Psoas muscle (tissue), 8 donors: ENCODE data around the gene CDK6. TPM values are rescaled to one million over a fixed set of nuclear protein-coding genes. Genes with fewer than 3 reads are reported as not detected.

Experiments used
- ATAC-seq, 4 donors: fragments of 200-7000 bp; cut with Tn5 transposase; one replicate each; pipeline ENCODE4 v1.9.1; 2020; ENCODE audit warnings: moderate library complexity in 3 of 4, mild to moderate bottlenecking in 2 of 4
- DNase-seq, 2 donors: peaks; one replicate each; pipeline ENCODE4 v3.0.0-alpha.2; 2020
- H3K27ac ChIP-seq: fragments of 200-600 bp; one replicate; pipeline ENCODE4 v1.8.0; 2022
- H3K27me3 ChIP-seq, 3 donors: fragments of 200-600 bp in 1 of 3; one replicate each; pipeline versions ENCODE4 v1.6.1 to v1.8.0; 2013 to 2022; ENCODE audit warnings: low read length in 2 of 3, mild to moderate bottlenecking in 2 of 3, moderate library complexity in 1 of 3; ENCODE audit not compliant: insufficient read depth in 3 of 3
- H3K36me3 ChIP-seq, 2 donors: fragments of 200-600 bp in 1 of 2; one replicate each; pipeline versions ENCODE4 v1.6.1 to v1.8.0; 2013 to 2022; ENCODE audit warnings: low read depth in 1 of 2, mild to moderate bottlenecking in 1 of 2, moderate library complexity in 1 of 2; ENCODE audit not compliant: insufficient read depth in 1 of 2
- H3K4me1 ChIP-seq: fragments of 200-600 bp; one replicate; pipeline ENCODE4 v1.8.0; 2022
- H3K4me3 ChIP-seq: fragments of 200-600 bp; one replicate; pipeline ENCODE4 v1.8.0; 2022; ENCODE audit warnings: mild to moderate bottlenecking
- H3K9me3 ChIP-seq: fragments of 200-600 bp; one replicate; pipeline ENCODE4 v1.8.0; 2022
- WGBS, 3 donors: extraction: QIAGEN DNeasy Blood & Tissue Kit; methylation state at CpG; one replicate each; pipeline versions ENCODE4 v1.1.6 to v1.1.7; 2013; 5-methylcytosine and 5-hydroxymethylcytosine counted together
- intact Hi-C, 2 donors: fragments of 100-400 bp; cut with DNase I; formaldehyde crosslinking; loops; one replicate each; pipeline versions ENCODE4 v1.11.0 to v1.14.2; 2022
- polyA plus RNA-seq, 3 donors: library from polyadenylated mRNA; stranded (reverse); fragments of 200-250 nt; gene quantifications; one replicate each; pipeline ENCODE4 v1.2.3, GENCODE V29; 2013
- total RNA-seq, 4 donors: library from RNA; stranded (reverse); fragmentation: NEBNext Ultra II Directional in 2 of 4; extraction: Animal tissue kit (Norgen Biotek cat#: 25700) in 2 of 4; gene quantifications; one replicate each; pipeline versions ENCODE4 v1.2.1 to v1.2.4, GENCODE V29; 2021 to 2023
- TF ChIP-seq, protein P1 (sequence below): fragments of 200-600 bp; IDR thresholded peaks from one replicate; pipeline ENCODE4 v1.8.0; 2022; ENCODE audit warnings: antibody characterized with exemption
- donor health status: healthy with polysubstance abuse.
- donor health status: DM: no; HTN: no; CAD: no; lungs with moderate emphysema.
- donor health status: Bipolar disorder and iron deficiency.
- donor health status: healthy.
- donor health status: DM: yes; HTN: yes; CAD: no.
- donor health status: DM: no; HTN: no; CAD: no.
- donor health status: DM: no; HTN: no; CAD: no.
- donor health status: DM: yes; HTN: yes; CAD: no.

CDK6 gene
- total and polyA plus RNA-seq, 7 donors: 0.39 to 8.0 (median 3.2) TPM

DNA sequence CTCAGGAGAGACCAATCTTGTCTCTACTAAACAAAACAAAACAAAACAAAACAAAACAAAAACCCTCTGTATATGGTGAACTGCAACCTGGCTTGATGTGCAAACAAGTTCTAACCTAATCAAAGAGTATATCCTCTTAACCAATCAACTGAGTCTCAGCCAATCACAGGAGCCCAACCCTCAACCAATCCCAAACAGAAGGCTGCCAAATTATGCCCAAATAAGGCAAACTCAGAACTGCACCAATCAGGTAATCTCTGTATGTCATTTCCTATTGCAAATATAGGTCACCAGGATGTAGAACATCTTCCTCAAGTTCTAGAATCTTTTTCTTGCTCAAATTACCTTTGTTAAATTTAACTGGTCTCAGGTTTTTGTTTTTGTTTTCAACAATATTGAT is 251.4 kb downstream of the CDK6 start:
- DNase-seq (no peak), ATAC-seq (no peak)
- intact Hi-C loops: loop anchor here in 1 of 2 donors (5.0 kb wide), 1 partner anchor 348 kb away; no protein-coding TSS in a partner anchor
- TF ChIP-seq, protein P1, sequence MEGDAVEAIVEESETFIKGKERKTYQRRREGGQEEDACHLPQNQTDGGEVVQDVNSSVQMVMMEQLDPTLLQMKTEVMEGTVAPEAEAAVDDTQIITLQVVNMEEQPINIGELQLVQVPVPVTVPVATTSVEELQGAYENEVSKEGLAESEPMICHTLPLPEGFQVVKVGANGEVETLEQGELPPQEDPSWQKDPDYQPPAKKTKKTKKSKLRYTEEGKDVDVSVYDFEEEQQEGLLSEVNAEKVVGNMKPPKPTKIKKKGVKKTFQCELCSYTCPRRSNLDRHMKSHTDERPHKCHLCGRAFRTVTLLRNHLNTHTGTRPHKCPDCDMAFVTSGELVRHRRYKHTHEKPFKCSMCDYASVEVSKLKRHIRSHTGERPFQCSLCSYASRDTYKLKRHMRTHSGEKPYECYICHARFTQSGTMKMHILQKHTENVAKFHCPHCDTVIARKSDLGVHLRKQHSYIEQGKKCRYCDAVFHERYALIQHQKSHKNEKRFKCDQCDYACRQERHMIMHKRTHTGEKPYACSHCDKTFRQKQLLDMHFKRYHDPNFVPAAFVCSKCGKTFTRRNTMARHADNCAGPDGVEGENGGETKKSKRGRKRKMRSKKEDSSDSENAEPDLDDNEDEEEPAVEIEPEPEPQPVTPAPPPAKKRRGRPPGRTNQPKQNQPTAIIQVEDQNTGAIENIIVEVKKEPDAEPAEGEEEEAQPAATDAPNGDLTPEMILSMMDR: no peak
- no peak overlapping the region for H3K4me3 ChIP-seq
- peaks cover 35% of the 10 kb centered on the region for H3K4me1 ChIP-seq
- H3K27ac ChIP-seq: no peak overlapping the region
- H3K9me3 ChIP-seq: no peaks in the 10 kb centered on the region
- no peaks in the 10 kb centered on the region for H3K27me3 ChIP-seq
- H3K36me3 ChIP-seq: peaks cover 0 to 16% of the 10 kb centered on the region in 2 donors

DNA sequence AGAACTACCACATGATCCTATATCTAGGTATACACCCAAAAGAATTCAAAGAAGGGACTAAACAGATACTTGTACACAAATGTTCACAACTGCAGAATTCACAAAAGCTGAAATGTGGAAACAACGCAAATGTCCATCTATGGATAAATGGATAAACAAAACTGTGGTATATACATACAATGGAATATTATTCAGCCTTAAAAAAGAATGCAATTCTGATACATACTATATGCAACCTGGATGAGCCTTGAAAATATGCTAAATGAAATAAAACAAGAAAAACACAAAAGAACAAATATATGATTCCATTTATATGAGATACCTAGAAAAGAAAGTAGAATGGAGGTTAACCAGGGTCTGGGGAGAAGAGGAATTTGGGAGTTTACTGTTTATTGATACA is 253.4 kb downstream of the CDK6 start:
- Histone ChIP-seq H3K36me3 (peaks cover 6 to 36% of the 10 kb centered on the region in 2 donors), H3K9me3 (no peaks in the 10 kb centered on the region), H3K4me1 (peaks cover 23% of the 10 kb centered on the region), H3K4me3 (no peak overlapping the region), H3K27ac (no peak overlapping the region), H3K27me3 (no peaks in the 10 kb centered on the region)
- TF ChIP-seq, protein P1: no peak
- intact Hi-C loops: loop anchor here in 1 of 2 donors (5.0 kb wide), 1 partner anchor 346 kb away; no protein-coding TSS in a partner anchor
- no peak for DNase-seq
- 94 to 100% (median 96%) methylated on average over 1 of the region's 1 CpG for WGBS, 3 donors
- ATAC-seq: no peak

DNA sequence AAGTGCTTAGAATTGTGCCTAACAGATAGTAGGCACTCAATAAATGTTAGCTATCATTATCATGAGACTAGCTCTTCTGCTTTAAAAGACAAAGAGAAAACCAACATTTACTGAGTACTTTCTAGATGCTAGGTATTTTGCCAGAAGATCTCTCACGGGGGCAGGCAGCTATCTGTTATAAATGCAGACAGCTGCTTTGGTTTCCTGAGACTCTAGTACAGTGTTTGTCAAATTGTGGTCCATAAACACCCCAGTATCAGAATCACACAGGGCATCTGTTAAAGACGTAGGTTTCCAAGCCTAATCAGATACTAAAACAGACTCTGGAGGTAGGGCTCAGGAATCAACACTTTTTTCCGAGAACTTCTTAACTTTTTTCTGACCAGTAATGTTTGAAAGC is 260.1 kb downstream of the CDK6 start:
- ATAC-seq (no peak), DNase-seq (no peak)
- WGBS, 3 donors: 78 to 82% (median 80%) methylated on average over 3 of the region's 3 CpGs
- Histone ChIP-seq H3K4me3 (no peak overlapping the region), H3K36me3 (peaks cover 10 to 96% of the 10 kb centered on the region in 2 donors), H3K27me3 (no peaks in the 10 kb centered on the region), H3K27ac (no peak overlapping the region), H3K9me3 (no peaks in the 10 kb centered on the region), H3K4me1 (no peaks in the 10 kb centered on the region)
- TF ChIP-seq, protein P1: no peak
- intact Hi-C loops: loop anchor here in 1 of 2 donors (10.0 kb wide), 1 partner anchor 361 kb away; no protein-coding TSS in a partner anchor

DNA sequence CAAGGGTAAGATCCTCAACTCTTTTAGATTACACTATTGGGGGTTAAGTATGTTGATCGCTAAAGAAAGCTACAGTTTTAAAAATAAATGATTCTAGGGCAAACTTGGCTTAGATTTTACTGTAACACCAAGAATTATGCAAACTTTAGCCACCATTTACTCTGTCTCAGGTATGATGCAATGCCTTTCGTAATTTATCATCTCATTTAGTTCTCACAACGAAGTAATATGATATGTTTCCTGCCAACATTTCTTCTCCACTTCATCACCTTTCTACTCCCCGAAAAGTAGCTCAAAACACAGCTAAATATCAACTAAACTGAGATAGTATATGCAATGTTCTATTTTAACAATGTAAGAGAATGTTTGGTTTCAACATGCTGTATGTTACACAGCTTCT is 267.2 kb downstream of the CDK6 start:
- WGBS, 3 donors: 86 to 96% (median 89%) methylated on average over 4 of the region's 4 CpGs
- ATAC-seq (no peak), DNase-seq (no peak)
- Histone ChIP-seq H3K27ac (no peak overlapping the region), H3K9me3 (no peaks in the 10 kb centered on the region), H3K4me1 (no peaks in the 10 kb centered on the region), H3K4me3 (no peak overlapping the region), H3K27me3 (no peaks in the 10 kb centered on the region), H3K36me3 (peaks cover 2 to 99% of the 10 kb centered on the region in 2 donors)
- TF ChIP-seq, protein P1: no peak
- intact Hi-C loops: no loop called here

DNA sequence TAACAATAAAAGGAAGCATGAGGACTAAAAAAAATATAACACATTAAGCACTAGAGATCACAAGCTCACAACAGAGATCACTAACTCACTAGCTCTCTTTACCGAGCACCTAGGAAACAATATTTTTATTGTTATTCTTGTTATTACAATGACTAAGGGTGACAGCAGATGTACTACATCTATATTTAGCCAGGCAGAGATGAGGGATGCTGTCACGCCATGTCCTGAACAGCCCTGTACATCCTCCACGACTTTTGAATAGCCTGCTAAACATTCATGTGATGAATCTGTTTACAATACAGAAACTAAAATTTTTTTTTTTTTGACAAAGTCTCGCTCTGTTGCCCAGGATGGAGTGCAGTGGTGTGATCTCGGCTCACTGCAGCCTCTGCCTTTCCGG is 268.9 kb downstream of the CDK6 start:
- WGBS, 3 donors: 88 to 93% (median 91%) methylated on average over 6 of the region's 6 CpGs
- DNase-seq: no peak
- Histone ChIP-seq H3K27ac (no peak overlapping the region), H3K4me3 (no peak overlapping the region), H3K4me1 (no peaks in the 10 kb centered on the region), H3K36me3 (peaks cover 3 to 99% of the 10 kb centered on the region in 2 donors), H3K27me3 (no peaks in the 10 kb centered on the region), H3K9me3 (no peaks in the 10 kb centered on the region)
- no peak for ATAC-seq
- TF ChIP-seq, protein P1: no peak
- intact Hi-C loops: no loop called here
